HTR-8/SVneo (cell line): ENCODE data around the gene DNAL1.
"Not testable (repeated sequence)": the region's sequence is repeated elsewhere in the genome, so short reads cannot be mapped to it uniquely, and the experiment has no call there.

Experiments used
- DNase-seq: peaks from one replicate; pipeline ENCODE4 v3.0.0; 2011; ENCODE audit warnings: low spot score, mixed read lengths; ENCODE audit not compliant: insufficient read length
- FAIRE-seq: peaks from 2 replicates; lab custom pipeline; 2011; peaks lifted over from hg19 to GRCh38; lab: Jason Lieb, UNC

Gene DNAL1

DNA sequence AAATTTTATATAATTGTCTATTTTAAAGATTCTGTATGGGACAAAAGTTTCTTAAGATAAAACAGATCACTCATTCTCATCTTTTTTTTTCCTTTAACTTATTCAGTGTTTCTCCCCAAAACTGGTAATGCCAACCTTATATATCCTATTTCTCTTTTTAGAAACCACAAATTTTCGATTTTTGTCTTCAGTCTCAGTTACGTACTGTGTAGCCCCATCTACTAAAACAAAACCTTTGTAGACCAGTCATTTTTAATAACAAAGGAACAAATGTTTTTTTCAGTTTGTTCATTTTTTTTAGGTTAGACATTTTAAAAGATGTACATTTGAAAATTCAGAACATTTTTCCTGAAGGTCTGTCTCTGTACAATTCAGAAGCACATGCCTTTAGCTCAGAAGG lies 51.2 kb downstream of the DNAL1 start:
- FAIRE-seq, result no peak

DNA sequence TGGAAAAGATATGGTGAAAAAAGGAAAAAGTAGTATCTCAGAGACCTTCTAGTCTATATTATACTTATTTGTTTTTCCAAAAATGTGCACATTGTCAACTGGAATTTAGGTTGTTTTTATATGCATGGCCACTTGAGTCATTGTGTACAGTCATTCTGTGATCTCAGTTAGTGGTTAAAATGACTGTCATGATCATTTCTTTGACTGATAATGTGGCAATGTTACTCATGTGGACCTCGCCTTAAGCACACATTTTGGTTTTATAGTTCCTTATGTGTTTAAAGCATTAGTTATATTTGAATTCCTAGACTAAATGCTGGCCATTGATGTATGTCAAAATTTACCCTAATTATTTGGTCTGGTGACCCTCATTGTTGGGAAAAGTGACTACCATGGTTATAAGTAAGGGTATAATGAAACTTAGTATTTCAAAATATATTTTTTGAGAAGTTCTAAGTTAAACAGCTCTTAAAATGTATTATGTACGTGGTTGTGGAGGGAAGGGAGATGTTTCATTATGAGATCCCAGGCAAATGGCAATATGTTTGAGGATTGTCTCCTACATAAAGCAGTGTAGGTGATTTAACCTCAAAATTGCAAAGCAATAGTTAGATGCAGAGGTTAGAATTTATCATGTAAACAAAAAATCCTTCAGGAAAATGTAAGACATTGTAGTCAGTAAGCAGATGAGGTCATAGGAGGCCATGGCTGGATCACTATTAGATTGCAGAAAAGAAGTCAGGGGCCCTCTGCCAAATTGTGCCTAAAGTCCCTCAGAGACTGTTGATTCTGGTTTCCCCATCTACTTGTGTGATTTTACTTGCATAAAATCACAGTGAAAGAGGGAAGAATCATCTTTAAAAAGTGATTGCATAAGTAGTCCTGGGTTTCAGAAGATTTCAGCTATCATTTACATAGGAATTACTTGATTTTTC lies 51.9 kb downstream of the DNAL1 start:
- DNase-seq (peak; percentile 71), FAIRE-seq (peak; percentile 92)

More for the DNA sequence above, 51.2 kb downstream of the DNAL1 start:
- no peak for DNase-seq

DNA sequence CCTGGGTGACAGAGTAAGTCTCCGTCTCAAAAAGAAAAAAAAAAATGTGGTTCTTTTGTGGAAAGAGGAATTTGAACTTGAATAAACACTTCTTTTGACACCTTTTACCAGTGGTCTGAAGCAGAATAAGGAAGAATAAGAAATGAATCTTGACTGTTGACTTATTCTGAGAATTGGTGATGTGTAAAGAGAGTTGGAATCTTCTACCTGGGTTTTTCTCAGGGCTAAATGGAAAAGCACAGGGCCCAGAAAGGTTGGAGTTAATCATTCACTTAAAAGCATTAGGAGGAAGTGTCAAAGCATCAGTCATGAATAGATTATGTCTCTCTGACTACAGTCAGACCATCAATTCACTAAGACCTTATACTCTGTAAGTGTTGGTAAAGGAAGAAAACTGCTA lies 55.5 kb downstream of the DNAL1 start:
- DNase-seq (no peak), FAIRE-seq (peak; percentile 54)

DNA sequence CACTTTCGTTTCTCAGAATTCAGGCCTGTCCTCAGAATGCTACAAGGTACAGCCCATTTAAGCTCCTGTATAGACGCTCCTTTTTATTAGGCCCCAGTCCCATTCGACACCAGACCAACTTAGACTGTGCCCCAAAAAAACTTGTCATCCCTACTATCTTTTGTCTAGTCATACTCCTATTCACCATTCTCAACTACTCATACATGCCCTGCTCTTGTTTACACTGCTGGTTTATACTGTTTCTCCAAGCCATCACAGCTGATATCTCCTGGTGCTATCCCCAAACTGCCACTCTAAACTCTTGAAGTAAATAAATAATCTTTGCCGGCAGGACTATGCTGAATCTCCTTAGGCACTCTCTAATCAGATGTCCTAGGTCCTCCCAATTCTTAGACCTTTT lies 63.3 kb downstream of the DNAL1 start:
- DNase-seq, FAIRE-seq: not testable (repeated sequence)

DNA sequence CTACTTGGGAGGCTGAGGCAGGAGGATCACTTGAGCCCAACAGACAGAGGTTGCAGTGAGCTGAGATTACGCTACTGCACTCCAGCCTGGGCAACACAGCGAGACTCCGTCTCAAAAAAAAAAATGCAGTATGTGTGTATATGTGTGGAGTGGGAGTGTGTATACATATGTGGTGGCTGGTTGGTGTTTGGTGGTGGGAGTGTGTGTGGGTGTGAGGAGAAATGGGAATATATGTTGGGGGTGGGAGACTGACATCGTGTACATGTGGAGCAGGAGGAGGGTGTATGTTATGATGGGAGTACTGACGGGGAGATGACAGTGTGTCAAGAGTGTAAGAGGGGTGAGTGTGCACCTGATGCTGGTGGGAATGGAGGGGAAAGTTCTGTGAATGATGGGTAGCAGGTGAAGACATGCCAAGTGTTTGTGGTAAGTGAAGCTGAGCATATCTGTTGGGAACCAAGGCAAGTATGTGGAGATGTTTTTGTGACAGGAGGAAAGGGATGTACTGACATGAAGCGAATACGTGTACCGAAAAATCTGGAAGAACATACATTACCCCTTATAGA lies 65.2 kb downstream of the DNAL1 start:
- no peak for DNase-seq
- FAIRE-seq, result peak; percentile 90

DNA sequence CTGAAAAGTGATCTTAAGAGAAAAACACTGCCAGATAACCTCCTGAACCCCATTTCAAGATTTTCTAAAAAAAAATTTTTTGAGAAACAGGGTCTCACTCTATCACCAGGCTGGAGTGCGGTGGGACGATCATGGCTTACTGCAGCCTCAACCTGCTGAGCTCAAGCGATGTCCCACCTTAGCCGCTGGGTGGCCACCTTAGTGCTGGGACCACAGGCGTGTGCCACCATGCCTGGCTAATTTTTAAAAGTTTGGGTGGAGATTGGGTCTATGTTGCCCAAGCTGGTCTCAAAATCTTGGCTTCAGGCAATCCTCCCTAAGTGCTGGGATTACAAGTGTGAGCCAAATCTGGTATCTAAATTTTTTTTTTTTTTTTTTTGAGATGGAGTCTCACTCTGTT lies 66.0 kb downstream of the DNAL1 start:
- DNase-seq, result no peak
- FAIRE-seq, result no peak

DNA sequence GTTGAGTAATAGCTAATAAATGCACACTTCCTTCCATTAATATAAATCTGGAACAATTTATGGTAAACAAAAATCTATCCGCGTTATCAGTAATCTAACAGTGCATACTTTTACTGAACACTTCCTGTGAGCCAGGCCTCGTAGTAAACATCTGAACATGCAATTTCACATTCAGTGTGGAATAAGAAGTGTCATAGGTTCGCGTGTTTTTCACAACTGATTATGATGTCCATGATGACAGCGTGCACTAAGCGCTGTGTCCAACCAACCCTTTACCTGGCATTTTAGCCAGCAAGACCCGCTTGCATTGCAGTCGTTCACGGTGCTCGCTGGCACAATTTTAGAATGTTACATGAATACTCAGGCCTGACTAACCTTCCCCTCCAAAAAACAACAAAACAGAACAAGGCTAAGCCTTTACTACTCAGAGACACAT lies 67.3 kb downstream of the DNAL1 start:
- DNase-seq (no peak), FAIRE-seq (no peak)

DNA sequence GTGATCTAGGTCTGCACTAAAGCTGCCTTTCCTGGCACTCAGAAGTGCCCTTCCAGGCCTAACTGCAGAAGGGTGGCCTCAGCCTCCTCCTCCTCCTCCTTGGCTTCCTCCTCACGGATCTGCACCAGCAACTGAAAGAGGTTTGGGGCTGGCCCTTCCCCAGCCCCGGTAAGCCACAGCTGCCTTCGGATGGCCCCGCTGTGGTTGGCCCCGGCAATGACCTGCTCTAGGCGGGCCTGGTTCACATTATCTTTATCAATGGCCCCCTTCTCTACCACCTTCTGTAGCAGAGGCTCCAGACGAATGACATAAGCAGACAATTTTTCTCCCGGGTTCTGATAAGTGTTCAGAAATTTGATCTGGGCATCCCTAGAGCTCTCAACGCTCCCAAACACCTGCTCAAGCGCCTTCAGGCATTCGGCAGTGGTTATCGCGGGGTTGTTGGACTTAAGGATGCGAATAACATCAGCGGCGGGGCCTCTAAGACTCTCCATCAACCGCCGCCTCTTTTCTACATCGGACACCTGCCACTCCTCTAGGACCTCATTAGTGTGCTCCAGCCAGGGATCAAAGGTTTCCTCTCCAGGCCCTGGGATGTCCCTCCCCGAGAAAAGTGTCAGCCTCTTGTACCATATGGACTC lies 67.9 kb downstream of the DNAL1 start:
- peak; percentile 51 for DNase-seq
- no peak for FAIRE-seq

DNA sequence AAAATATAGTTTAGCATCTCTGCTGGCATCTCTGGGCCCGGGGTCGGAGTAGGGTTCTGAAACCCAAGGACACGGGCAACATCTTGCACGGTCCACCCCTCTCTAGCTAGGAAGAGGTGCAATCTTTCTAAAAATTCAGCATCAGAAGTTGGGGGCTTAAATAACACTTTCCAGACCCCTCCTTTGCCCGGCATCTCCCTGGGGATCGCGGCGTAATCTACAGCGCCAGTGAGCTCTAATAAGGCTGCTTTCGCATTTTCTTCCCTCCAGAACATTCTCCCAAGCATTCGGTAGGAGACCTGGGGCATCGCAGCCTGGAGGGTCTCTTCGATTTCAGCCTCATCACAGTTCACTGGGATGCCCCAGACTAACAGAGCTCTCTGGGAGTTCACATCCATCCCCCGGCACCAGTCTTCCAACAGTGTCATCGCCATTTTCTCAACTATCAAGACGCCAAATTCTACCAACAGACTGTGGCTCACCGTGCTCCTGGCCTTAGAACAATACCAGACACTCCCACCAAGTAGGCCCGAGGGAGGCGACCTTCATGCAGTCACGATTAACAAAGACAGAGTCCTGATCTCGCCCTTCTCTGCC lies 68.5 kb downstream of the DNAL1 start:
- peak; percentile 46 for DNase-seq
- no peak for FAIRE-seq

DNA sequence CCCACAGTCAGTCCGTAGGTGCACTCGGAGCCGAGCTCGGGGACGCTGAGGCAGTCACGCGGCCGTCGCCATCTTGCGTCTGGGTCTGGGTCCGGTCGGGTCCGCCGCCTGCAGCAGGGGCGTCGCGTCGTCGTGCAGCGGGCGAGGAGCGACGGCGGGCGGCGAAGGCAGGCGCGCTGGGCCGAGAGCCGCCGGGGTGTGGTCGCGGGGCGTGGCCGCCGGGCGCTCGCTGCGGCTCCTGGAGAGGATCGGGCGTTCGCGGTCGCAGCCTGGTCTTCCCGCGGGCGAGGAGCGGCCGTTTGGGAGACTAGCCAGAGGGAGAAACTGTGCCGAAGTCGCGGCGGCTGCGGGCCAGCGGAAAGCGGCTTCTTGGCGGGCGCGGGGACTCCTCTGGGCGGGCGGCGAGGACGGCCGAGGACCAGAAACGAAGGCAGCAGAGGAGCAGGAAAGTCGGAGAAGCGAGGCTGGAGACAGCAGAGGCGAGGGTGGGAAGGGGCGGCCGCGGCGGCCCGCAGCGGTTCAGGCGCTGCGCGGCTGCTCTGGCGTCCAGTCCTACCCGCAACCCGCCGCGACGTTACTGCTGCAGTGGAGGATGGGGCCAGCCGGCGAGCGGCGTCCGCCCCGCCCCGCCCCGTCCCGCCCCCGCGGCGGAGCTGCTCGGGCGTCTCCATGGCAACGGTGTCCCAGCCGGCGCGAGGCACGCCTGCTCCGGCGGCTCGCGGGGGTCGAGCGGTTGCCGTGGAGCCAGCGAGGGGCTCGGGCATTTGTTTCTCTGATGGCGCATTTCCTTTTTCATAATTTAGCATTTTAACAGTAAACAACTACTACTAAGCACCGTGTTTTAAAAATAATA lies 69.2 kb downstream of the DNAL1 start, which contains the start of gene PNMA1:
Gene PNMA1 (minus strand): TSS at position 582 of the 853 bp plus-strand sequence. CDS start 745 bp downstream, outside the sequence.
- DNase-seq (peak; percentile 99), FAIRE-seq (peak; percentile 99)

DNA sequence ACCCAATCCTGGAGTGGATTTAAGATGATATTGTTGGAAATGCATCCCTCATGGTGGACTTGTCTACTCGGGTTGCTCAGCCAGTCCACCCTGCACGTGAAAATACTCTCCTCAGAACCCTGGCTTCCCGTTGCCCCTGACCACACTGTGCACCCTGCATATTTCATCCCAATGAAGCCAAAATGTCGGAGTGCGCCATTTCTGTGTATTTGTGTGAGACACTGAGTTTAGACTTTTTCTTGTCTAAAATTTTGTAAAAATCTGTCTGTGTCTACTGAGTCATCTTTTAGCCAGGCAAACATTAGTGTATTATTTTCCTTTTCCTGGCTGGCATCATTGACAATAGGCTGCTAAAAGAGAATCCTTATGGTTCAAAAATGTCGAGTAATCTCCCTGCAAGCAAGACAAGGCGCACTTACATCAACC lies 69.9 kb downstream of the DNAL1 start:
- DNase-seq (peak; percentile 75), FAIRE-seq (no peak)

DNA sequence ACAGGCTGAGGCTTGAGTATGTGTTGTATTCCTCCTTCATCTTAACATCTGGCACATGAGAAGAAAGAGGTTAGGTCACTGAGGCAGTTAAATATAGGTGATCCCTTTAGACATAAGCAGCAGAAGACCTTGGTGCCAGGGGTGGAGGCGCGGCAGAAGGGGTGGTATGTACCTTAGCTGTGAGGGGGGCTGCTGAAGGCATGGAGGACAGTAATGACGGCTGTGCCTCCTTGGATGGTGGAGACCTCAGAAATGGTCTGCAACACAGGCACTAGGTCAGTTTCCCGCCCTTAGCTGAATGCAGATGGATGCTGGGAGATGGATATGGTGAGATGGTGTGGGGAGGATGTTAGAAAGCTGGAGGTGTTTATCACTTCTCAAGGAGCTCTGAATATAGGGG lies 70.9 kb downstream of the DNAL1 start:
- FAIRE-seq (peak; percentile 76), DNase-seq (no peak)

DNA sequence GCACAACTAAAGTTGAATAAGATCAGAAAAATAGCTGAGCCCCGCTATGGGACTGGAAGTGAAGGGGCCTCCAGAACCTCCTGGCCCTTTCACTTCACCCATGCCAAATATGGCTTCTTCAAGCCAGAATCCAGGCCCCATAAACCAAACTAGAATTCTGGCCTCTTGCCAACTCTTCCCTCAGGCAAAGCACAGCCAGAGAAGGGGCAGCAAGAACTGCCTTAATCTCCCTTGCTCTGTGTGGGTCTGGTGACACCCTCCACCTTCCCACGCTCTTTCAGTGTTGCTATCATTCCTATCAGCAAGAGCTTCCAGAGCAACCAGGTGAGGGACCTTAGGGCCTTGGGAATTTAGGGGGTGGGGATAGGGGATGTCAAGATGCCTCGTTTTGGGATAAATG lies 72.5 kb downstream of the DNAL1 start:
- FAIRE-seq, result no peak
- DNase-seq, result no peak

DNA sequence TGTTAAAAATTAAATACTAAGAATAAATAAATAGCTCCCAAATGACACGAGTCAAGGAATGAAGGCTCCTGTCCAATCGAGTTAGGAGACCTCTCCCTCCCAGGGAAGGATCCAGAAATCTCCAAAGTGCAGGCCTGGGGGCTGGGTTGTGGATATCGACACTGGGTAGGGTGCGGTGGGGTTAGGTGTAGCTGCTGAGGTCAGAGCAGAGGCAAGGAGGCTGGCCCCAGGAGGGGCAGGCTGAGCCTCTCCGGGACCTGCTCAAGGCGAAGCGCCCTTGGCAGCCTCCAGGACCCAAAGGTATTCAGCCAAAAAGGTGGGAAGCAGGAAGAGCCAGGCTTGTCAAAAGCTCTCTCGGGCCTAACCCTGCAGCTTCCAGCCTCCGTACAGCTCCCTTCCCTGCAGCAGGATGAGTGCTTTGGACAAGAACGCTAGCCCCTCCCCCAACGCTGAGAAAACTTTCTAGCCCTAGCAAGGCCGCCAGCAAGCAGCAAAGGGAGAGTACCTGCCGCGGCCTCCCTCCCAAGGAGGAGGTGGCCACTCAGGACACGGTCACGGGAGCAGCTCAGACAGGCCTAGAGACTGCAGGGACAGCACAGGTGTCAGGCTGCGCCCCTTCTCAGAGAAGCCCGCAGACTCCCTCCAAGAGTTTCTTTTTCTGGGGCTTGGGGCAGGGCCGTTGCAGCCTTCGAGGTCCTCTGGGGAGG lies 73.1 kb downstream of the DNAL1 start:
- no peak for DNase-seq
- peak; percentile 52 for FAIRE-seq

DNA sequence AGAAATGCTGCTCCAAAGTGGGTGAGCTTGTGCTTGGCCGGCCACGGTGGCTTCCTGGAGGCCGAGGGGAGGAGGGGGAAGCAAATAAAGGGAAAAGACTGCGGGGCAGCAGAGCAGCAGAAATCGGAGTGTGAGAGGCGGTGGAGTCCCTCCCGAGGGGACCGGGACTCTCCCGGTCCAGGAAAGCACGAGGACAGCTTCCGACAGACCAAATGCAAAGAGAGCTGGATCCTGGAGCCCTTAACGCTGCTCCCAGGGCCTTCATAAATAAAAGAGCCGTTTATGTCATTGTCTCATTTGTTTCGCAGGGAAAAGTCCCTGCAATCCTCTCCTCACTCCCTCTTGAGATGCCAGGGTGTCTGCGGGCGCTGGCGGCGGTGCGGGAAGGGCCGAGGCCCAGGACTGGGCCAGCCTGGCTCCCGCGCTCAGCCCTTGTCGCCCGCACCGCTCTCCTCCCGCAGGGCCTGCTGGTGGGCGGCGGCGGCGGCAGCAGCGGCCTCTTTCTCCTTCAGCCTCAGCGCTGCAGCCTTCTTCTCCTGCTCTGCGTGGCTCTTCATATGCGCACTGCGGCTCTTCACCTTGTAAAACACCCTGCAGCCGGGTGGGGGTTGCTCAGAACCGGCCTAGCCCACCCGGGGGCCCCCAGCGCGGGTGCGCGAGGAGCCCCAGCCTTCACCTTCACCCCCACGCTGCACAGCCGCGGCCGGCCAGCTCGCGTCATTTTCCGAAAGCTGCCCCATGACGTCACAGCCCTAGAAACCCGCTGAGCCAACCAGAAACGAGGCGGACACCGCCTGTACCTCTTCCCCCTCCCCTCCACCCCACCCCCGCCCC lies 73.8 kb downstream of the DNAL1 start:
- FAIRE-seq (peak; percentile 44), DNase-seq (no peak)

DNA sequence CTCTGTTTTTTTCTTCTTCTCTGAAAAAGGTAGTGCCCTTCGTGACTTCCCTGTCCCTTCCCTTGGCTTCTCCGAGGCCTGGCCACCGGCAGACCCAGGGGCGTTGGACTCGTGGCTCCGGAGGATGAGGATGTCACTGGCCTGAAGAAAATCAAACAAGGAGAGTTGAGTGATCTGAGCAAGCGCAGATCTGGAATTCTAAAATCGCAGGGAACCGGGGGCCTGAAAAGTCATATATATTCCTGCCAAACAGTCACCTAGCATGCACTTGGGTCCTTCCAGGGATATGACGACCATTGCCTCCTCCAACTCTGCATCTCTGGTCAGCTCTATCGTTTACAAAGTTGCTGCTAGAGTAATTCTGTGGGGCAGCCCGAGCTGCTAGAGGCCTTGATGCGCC lies 74.6 kb downstream of the DNAL1 start:
- peak; percentile 51 for FAIRE-seq
- DNase-seq, result no peak

DNA sequence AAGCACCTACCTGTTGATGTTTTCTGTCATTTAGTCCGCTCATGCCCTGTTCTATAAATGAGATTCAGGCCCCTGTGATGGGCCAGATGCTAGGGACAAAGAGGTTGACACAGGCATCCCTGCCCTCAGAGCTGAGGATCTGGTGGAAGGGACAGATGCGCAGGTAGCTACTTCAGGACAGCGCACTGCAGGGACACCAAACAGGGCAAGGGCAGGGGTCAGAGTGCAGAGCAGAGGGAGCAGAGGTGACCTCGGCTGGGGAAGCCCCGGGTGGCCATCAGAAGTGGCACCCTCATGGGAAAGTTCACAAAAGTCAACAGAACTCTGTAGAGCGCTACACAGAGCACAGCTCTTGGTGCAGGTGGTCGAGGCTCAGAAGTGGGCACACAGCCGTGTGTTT lies 75.0 kb downstream of the DNAL1 start:
- FAIRE-seq, result peak; percentile 85
- DNase-seq, result no peak

DNA sequence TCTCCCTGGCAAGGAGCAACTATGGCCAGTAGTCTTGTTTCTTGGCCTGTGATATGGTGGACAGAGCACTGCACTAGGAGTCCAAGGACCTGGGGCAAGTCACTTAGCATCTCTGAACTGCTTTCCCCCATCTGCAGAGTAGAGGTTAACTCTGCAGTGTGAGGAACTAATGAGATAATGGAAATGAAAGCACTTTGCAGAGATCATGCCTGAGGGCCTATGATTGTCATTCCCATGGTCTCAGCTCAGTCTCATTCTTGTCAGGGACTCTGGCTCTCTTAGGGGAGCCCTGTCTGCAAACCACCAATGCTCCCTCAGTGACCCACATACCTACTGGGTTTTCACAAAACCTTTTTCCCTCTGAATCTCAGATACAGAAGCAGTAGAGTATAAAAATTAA lies 75.8 kb downstream of the DNAL1 start:
- no peak for DNase-seq
- peak; percentile 63 for FAIRE-seq
